ENCODE measurements around the gene ANKRD10. TPM values are rescaled to one million over a fixed set of nuclear protein-coding genes. Genes with fewer than 3 reads are reported as not detected.

The ANKRD10 gene
- total RNA-seq, 1 experiment from 2014 or later = 190 TPM

- DNase-seq (ENCODE audit: low spot score) = no peak
- in situ Hi-C loops (cut with HindIII; ENCODE audit: low sequenced_read_pairs) = no loop called here
Observed at GRCh38 chr13:110921209-110921608, 6.3 kb upstream of the ANKRD10 start.

GRCh38 chr13:110920038-110920437 is 5.2 kb upstream of the ANKRD10 start:
- DNase-seq (ENCODE audit: low spot score) = no peak
- in situ Hi-C loops (cut with HindIII; ENCODE audit: low sequenced_read_pairs) = no loop called here

DNA sequence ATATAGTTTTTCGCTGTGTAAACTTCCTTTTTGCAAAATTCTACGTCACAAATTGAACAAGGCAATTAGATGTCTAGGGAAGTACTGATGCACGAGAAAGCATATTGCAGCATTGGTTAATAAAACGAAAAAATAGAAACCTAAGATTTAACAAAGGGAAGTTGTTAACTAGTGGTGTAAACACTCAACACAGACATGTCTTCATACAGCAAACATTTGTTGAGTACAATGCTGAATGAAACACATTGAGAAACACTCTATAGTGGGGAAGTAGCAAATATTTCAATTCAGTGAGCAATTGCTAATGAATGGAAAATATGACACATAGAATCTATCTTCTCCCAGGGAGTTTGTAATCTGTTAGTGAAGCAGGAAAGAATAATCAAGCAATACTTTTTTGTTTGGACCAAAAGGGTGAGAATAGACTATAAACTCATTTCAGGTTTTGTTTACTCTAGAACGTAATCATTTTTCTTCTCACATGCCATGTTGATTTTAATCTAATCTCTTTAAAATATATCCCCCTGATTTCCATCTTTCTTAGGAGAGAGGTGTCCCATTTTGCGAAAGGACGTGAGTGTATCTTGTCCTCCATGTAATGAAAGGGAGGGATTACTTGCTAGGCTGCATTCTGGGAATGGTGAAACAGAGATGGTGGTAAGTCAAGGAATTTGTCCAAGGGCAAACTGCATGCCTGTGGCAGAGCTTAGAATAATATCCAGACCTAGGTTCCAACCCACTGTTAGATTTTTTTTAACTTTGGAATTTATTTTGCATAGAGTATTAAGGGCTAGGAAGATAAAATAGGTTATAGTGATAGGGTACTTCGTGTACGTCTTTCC is 1.7 kb upstream of the ANKRD10 start:
- peak; percentile 17 for DNase-seq (ENCODE audit: low spot score)
- in situ Hi-C loops (cut with HindIII; ENCODE audit: low sequenced_read_pairs) = no loop called here

DNA sequence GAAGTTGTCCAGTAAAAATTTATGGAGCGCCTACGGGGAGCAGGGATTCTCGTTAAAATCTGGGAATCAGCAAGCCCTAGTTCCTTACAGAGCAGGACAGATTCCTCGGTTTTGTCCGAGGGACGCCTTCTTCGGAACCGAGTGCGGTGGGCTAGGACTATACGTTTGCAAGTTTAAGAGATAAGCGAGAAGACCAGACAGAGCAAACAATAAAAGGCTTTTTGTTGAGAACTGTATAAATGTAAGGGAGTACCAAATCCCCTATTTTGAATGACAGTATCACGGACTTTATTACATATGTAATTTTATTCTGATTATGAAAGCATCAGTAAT is 971 bp upstream of the ANKRD10 start:
- peak; percentile 44 for DNase-seq (ENCODE audit: low spot score)
- in situ Hi-C loops (cut with HindIII; ENCODE audit: low sequenced_read_pairs) = no loop called here

- peak; percentile 62 for DNase-seq (ENCODE audit: low spot score)
- in situ Hi-C loops (cut with HindIII; ENCODE audit: low sequenced_read_pairs) = no loop called here
Observed at GRCh38 chr13:110914331-110915056, 375 bp downstream of the ANKRD10 start.

DNA sequence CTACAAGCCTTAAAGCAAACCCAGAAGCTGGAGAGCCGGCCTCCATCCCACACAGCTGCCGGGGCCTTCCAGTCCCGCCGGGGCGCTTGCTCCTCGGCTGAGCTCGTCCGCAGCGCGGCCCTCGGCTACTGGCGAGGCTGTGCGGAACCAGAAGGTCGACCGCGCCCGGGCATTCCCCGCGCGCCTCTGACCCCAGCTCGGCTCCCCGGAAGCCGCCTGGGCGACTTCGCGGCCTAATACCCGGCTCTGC is 863 bp downstream of the ANKRD10 start:
- peak; percentile 36 for DNase-seq (ENCODE audit: low spot score)
- in situ Hi-C loops (cut with HindIII; ENCODE audit: low sequenced_read_pairs) = no loop called here

DNA sequence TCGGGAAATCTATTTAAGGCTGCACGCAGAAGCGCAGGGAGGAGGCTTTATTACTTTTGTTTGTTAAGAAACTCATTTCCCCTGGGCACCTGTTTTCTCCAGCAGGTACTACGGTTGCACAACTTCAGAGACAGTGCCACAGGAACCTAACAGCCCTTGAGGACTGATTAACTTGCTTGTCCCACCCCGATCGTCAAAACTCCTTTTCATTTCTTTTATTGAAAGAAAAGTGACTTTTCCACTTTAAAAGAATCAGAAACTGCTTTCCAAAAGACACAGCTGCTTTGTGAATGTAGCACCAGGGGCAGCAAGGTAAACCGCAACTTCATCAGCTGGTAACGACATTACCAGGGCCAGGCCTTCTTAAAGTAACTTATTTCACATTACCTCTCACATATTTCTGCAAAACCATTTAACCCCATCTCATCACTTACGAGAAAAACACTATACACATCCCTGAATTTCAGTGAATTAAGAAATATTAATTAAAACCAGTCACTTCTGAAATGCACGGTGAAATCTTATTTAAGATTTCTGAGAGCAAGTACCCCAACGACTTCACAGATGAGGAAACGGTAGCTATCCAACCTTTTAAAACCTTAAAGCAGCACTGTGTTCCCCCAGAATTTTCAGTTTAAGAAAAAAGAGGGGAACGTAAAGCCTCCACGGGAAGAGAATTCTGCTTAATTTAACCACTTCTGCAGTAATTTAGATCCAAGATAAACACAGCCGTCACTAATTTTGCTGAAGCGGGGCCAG is 1.4 kb downstream of the ANKRD10 start:
- in situ Hi-C loops (cut with HindIII; ENCODE audit: low sequenced_read_pairs) = no loop called here
- no peak for DNase-seq (ENCODE audit: low spot score)

DNA sequence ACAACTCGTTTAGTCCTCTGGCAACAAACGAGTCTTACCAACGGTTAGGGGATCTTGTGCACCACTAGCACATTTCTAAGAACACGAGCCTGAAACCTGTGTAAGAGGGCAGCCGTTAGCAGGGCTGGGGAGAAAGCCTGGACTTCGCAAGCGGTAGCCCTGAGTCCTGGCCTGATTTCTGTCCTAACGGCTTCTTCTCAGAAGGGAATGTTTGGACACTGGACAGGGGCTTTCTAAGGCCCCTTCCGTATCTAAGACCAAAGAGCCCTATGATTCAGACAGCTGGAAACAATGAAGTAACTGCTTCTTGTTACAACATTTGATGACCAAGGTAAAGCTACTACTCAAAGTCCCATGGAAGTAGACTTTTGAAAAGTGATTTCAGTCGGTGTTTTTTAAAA is 2.2 kb downstream of the ANKRD10 start:
- in situ Hi-C loops (cut with HindIII; ENCODE audit: low sequenced_read_pairs) = no loop called here
- no peak for DNase-seq (ENCODE audit: low spot score)

DNA sequence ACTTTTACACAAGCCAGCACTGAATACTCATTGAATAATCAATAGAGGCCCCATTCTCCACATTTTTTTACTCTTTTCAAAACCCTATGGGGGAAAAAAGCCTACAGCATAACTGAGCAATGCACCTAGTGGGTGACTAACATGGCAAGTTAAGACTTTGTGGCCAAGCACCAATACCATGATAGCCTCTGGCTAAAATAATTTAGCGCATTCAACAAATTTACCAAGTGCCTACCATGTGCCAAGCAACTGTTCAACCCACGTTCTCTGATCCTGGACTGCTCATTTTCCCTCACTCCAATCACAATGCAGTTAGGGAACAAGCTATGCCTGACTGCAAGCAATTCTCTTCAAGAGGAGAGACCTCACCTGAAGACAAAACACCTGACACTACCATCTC is 3.0 kb downstream of the ANKRD10 start:
- DNase-seq (ENCODE audit: low spot score) = no peak
- in situ Hi-C loops (cut with HindIII; ENCODE audit: low sequenced_read_pairs) = no loop called here

GRCh38 chr13:110910013-110910890 is 4.6 kb downstream of the ANKRD10 start:
- no peak for DNase-seq (ENCODE audit: low spot score)
- in situ Hi-C loops (cut with HindIII; ENCODE audit: low sequenced_read_pairs) = no loop called here

- peak; percentile 62 for DNase-seq (ENCODE audit: low spot score)
- in situ Hi-C loops (cut with HindIII; ENCODE audit: low sequenced_read_pairs) = no loop called here
Observed at GRCh38 chr13:110907951-110908898, 6.6 kb downstream of the ANKRD10 start.

GRCh38 chr13:110907301-110907700 is 7.6 kb downstream of the ANKRD10 start:
- DNase-seq (ENCODE audit: low spot score) = no peak

DNA sequence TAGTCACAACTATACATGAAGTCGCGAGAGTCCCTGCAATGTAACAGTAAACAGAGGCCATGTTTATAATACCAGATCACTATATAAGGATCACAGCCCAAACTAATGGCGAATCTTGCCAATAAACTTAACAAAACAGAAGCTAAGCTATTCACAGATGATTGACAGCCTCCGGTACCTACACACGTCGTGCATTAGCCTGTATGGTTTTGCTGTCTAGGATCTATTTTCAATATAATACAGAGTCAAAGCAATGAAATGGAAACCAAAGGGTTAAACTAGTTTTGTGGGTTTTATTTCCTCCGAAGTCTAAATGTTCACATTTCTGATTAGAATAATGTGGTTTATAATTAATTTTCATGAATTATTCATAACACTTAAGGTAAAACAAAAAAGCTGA is 10.1 kb downstream of the ANKRD10 start:
- in situ Hi-C loops (cut with HindIII; ENCODE audit: low sequenced_read_pairs) = no loop called here
- DNase-seq (ENCODE audit: low spot score) = no peak

More at GRCh38 chr13:110907301-110907700, 7.6 kb downstream of the ANKRD10 start:
- in situ Hi-C loops (cut with HindIII; ENCODE audit: low sequenced_read_pairs) = no loop called here

GRCh38 chr13:110902370-110902769 is 12.5 kb downstream of the ANKRD10 start:
- in situ Hi-C loops (cut with HindIII; ENCODE audit: low sequenced_read_pairs) = no loop called here
- no peak for DNase-seq (ENCODE audit: low spot score)

DNA sequence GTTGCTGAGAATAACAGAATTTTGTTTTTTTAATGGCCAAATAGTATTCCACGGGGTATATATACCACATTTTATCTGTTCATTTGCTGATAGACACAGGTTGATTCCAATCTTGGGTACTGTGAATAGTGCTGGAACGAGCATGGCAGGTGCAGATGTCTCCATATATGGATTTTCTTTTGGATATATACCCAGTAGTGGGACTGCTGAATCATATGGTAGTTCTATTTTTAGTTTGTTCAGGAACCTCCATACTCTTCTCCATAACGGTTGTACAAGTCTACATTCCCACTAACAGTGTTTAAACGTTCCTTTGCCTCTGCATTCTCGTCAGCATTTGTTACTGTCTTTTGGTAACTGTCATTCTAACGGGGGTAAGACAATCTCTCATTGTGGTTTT is 17.3 kb downstream of the ANKRD10 start:
- DNase-seq (ENCODE audit: low spot score) = no peak
- in situ Hi-C loops (cut with HindIII; ENCODE audit: low sequenced_read_pairs) = no loop called here

DNA sequence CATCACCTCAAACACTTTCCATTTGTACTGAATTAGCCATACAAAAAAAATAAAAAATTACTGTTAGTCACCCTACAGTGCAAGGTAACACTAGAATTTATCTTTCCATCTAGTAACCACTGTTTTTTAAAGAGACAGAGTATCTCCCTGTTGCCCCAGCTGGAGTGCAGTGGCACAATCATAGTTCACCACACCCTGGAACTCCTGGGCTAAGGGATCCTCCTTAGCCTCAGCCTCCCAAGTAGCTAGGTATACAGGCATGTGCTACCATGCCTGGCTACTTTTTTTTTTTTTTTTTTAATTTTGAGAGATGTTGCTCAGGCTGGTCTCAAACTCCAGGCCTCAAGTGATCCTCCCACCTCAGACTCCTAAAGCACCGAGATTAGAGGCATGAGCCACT is 17.9 kb downstream of the ANKRD10 start:
- in situ Hi-C loops (cut with HindIII; ENCODE audit: low sequenced_read_pairs) = no loop called here
- no peak for DNase-seq (ENCODE audit: low spot score)

DNA sequence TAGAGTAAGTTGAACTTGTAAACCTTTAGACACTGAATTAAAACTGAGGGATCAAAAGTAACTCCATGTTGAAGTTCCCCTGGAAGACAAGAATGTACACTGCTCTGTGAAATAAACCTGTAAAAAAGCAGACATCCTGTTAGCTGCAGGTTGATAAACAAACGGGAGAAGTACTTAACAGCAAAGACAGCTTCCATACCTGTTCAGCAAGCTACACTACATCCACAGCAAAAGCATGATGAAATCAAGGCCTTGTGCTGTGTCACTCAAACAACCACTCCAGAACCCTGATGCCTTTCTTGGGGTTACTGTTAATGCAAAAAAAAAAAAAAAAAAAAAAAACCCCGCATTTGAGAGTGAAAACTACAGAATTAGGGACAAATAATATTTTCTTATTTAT is 20.8 kb downstream of the ANKRD10 start:
- in situ Hi-C loops (cut with HindIII; ENCODE audit: low sequenced_read_pairs) = no loop called here
- DNase-seq (ENCODE audit: low spot score) = no peak

DNA sequence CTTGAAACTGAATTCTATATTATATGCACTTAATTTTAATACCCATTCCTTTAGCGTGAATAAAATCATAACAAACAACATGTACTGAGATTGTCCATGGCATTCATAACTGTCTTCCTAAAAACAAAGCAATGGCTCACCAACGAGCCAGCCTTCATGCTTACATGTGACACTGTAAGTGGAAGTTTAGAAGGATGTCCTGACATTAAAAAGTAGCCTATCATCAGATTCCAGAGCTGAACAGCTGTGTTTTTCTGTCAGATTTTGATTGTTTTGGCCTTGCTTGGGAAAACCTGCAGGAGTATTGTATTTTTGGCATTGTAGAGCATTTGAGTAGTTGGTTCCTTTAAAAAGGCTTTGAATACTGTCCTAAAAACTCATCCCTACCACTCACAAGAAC is 21.3 kb downstream of the ANKRD10 start:
- in situ Hi-C loops (cut with HindIII; ENCODE audit: low sequenced_read_pairs) = no loop called here
- DNase-seq (ENCODE audit: low spot score) = no peak
